ENCODE results near the gene TSPAN18.

Gene TSPAN18

GRCh38 chr11:44934110-44934509, 207.3 kb downstream of the TSPAN18 start:
- DNase-seq (ENCODE audit: low read depth, low spot score), result no peak
- no peak for TF ChIP-seq CTCF (IDR thresholded peaks at IDR 0.05; ENCODE audit: low read depth, low read length)
- in situ Hi-C loops (cut with HindIII; ENCODE audit: low sequenced_read_pairs), result no loop called here
- no peak overlapping the region for H3K4me3 ChIP-seq (ENCODE audit: low read depth, low read length)

GRCh38 chr11:44934735-44935250, 208.0 kb downstream of the TSPAN18 start:
- no peak overlapping the region for H3K4me3 ChIP-seq (ENCODE audit: low read depth, low read length)
- DNase-seq (ENCODE audit: low read depth, low spot score), result no peak
- in situ Hi-C loops (cut with HindIII; ENCODE audit: low sequenced_read_pairs), result no loop called here
- no peak for TF ChIP-seq CTCF (IDR thresholded peaks at IDR 0.05; ENCODE audit: low read depth, low read length)

- H3K4me3 ChIP-seq (ENCODE audit: low read depth, low read length), result no peak overlapping the region
- in situ Hi-C loops (cut with HindIII; ENCODE audit: low sequenced_read_pairs), result no loop called here
- peak; percentile 76 for DNase-seq (ENCODE audit: low read depth, low spot score)
- peak; percentile 92 for TF ChIP-seq CTCF (IDR thresholded peaks at IDR 0.05; ENCODE audit: low read depth, low read length)
Measured at GRCh38 chr11:44936525-44936924, 209.8 kb downstream of the TSPAN18 start.

GRCh38 chr11:44936951-44937543, 210.3 kb downstream of the TSPAN18 start:
- H3K4me3 ChIP-seq (ENCODE audit: low read depth, low read length), result no peak overlapping the region
- in situ Hi-C loops (cut with HindIII; ENCODE audit: low sequenced_read_pairs), result no loop called here
- TF ChIP-seq CTCF (IDR thresholded peaks at IDR 0.05; ENCODE audit: low read depth, low read length), result no peak
- no peak for DNase-seq (ENCODE audit: low read depth, low spot score)

GRCh38 chr11:44938066-44938691, 211.4 kb downstream of the TSPAN18 start:
- in situ Hi-C loops (cut with HindIII; ENCODE audit: low sequenced_read_pairs), result no loop called here
- DNase-seq (ENCODE audit: low read depth, low spot score), result no peak
- TF ChIP-seq CTCF (IDR thresholded peaks at IDR 0.05; ENCODE audit: low read depth, low read length), result no peak
- H3K4me3 ChIP-seq (ENCODE audit: low read depth, low read length), result no peak overlapping the region

- in situ Hi-C loops (cut with HindIII; ENCODE audit: low sequenced_read_pairs), result no loop called here
- H3K4me3 ChIP-seq (ENCODE audit: low read depth, low read length), result no peak overlapping the region
- peak; percentile 21 for TF ChIP-seq CTCF (IDR thresholded peaks at IDR 0.05; ENCODE audit: low read depth, low read length)
- DNase-seq (ENCODE audit: low read depth, low spot score), result no peak
Measured at GRCh38 chr11:44939673-44940395, 213.1 kb downstream of the TSPAN18 start.
